HG02870 (cell line): ENCODE data around the gene TMBIM6.
"Not testable (repeated sequence)": the region's sequence is repeated elsewhere in the genome, so short reads cannot be mapped to it uniquely, and the experiment has no call there.

Source experiments
- ATAC-seq: cut with Tn5 transposase; IDR thresholded peaks from one replicate; pipeline ENCODE4 v1.9.1; 2021; ENCODE audit warnings: mild to moderate bottlenecking, moderate library complexity; ENCODE audit not compliant: unreplicated experiment

Gene TMBIM6

GRCh38 chr12:49728446-49728845, 12.9 kb upstream of the TMBIM6 start:
- ATAC-seq = no peak

- ATAC-seq = no peak
Observed at GRCh38 chr12:49730050-49730449, 11.3 kb upstream of the TMBIM6 start.

- no peak for ATAC-seq
Observed at GRCh38 chr12:49730568-49731101, 10.7 kb upstream of the TMBIM6 start.

- ATAC-seq = no peak
Observed at GRCh38 chr12:49733219-49734017, 7.9 kb upstream of the TMBIM6 start.

GRCh38 chr12:49734900-49735299, 6.5 kb upstream of the TMBIM6 start:
- ATAC-seq = not testable (repeated sequence)

- ATAC-seq = not testable (repeated sequence)
Observed at GRCh38 chr12:49738721-49739120, 2.6 kb upstream of the TMBIM6 start.

- ATAC-seq = not testable (repeated sequence)
Observed at GRCh38 chr12:49740277-49740676, 1.1 kb upstream of the TMBIM6 start.

- ATAC-seq = peak; percentile 49
Observed at GRCh38 chr12:49741882-49742620, 694 bp downstream of the TMBIM6 start.

GRCh38 chr12:49744363-49744885, 3.1 kb downstream of the TMBIM6 start:
- ATAC-seq = no peak

GRCh38 chr12:49748306-49748705, 6.9 kb downstream of the TMBIM6 start:
- no peak for ATAC-seq

GRCh38 chr12:49748800-49749199, 7.4 kb downstream of the TMBIM6 start:
- ATAC-seq = no peak

- ATAC-seq = peak; percentile 42
Observed at GRCh38 chr12:49750027-49750995, 9.0 kb downstream of the TMBIM6 start.

GRCh38 chr12:49750996-49751393, 9.6 kb downstream of the TMBIM6 start:
- ATAC-seq = no peak

GRCh38 chr12:49761677-49762467, 20.5 kb downstream of the TMBIM6 start:
- no peak for ATAC-seq

- no peak for ATAC-seq
Observed at GRCh38 chr12:49762468-49762847, 21.1 kb downstream of the TMBIM6 start.

- ATAC-seq = no peak
Observed at GRCh38 chr12:49763006-49763591, 21.7 kb downstream of the TMBIM6 start.

GRCh38 chr12:49764126-49764525, 22.8 kb downstream of the TMBIM6 start:
- ATAC-seq = no peak

- no peak for ATAC-seq
Observed at GRCh38 chr12:49766115-49766455, 24.7 kb downstream of the TMBIM6 start.

GRCh38 chr12:49767333-49767732, 26.0 kb downstream of the TMBIM6 start:
- no peak for ATAC-seq
